K562 (cell line): ENCODE results near the gene SRSF11. TPM values are rescaled to one million over a fixed set of nuclear protein-coding genes. Genes with fewer than 3 reads are reported as not detected.

Experiments used
- CBX3 ChIP-seq, 2 experiments: IDR thresholded peaks; 1 replicate in 1 of 2; 2 replicates in 1 of 2; pipeline ENCODE4 v1.6.1; 2012; ENCODE audit warnings: inconsistent platforms in 2 of 2, low read length in 2 of 2, borderline replicate concordance in 1 of 2, control low read depth in 1 of 2
- CC2D1A ChIP-seq: fragments of 450-650 bp; IDR thresholded peaks from 2 replicates; pipeline ENCODE4 v1.6.1; 2017; ENCODE audit warnings: mild to moderate bottlenecking
- CCNT2 ChIP-seq: IDR thresholded peaks from 2 replicates; pipeline ENCODE4 v1.6.1; 2011; ENCODE audit warnings: borderline replicate concordance, low read depth, mild to moderate bottlenecking, moderate library complexity, mixed read lengths, low read length; ENCODE audit not compliant: insufficient read length; ENCODE audit errors: extremely low read depth
- CEBPZ ChIP-seq: fragments of 150-350 bp; IDR thresholded peaks from 2 replicates; pipeline ENCODE4 v1.6.1; 2014; ENCODE audit warnings: low read depth, mild to moderate bottlenecking, low read length, borderline replicate concordance
- DEAF1 ChIP-seq: fragments of 450-650 bp; formaldehyde crosslinking; IDR thresholded peaks from 2 replicates; pipeline ENCODE4 v1.4.0; 2020; ENCODE audit warnings: mild to moderate bottlenecking, moderate library complexity
- GABPB1 ChIP-seq: sonication (generic); formaldehyde crosslinking; IDR thresholded peaks from 2 replicates; pipeline ENCODE4 v1.8.0; 2022; ENCODE audit warnings: mild to moderate bottlenecking, missing genetic modification reagents
- JUN ChIP-seq, 2 experiments: sonication (generic) in 1 of 2; formaldehyde crosslinking in 1 of 2; IDR thresholded peaks; 2 replicates each; pipeline versions ENCODE4 v1.6.1 to v1.8.0; 2012 to 2022; ENCODE audit warnings: borderline replicate concordance in 2 of 2, mild to moderate bottlenecking in 2 of 2, improper control_type of control experiment in 1 of 2, low read depth in 1 of 2, low read length in 1 of 2, missing genetic modification reagents in 1 of 2
- NCOA1 ChIP-seq: fragments of 450-650 bp; IDR thresholded peaks from 2 replicates; pipeline ENCODE4 v1.6.1; 2016; ENCODE audit warnings: low read depth
- NEUROD1 ChIP-seq: fragments of 150-350 bp; IDR thresholded peaks from 2 replicates; pipeline ENCODE4 v1.6.1; 2014; ENCODE audit warnings: borderline replicate concordance, low read length, low read depth; ENCODE audit not compliant: partially characterized antibody
- NKRF ChIP-seq: fragments of 450-650 bp; IDR thresholded peaks from 2 replicates; pipeline ENCODE4 v1.6.1; 2016; ENCODE audit warnings: borderline replicate concordance
- PHF8 ChIP-seq: fragments of 200-600 bp; sonication (generic); IDR thresholded peaks from 2 replicates; pipeline ENCODE4 v1.6.1; 2012; ENCODE audit warnings: mixed run types, mild to moderate bottlenecking, inconsistent platforms, low read length, moderate library complexity, borderline replicate concordance
- SIX5 ChIP-seq, 2 experiments: IDR thresholded peaks; 2 replicates each; pipeline ENCODE4 v1.6.1; 2011; ENCODE audit warnings: low read length in 2 of 2, borderline replicate concordance in 1 of 2, low read depth in 1 of 2, mild to moderate bottlenecking in 1 of 2, moderate library complexity in 1 of 2; ENCODE audit not compliant: insufficient read depth in 1 of 2
- TBL1XR1 ChIP-seq, 2 experiments: IDR thresholded peaks; 2 replicates each; pipeline ENCODE4 v1.6.1; 2012; ENCODE audit warnings: improper control_type of control experiment in 2 of 2, low read length in 2 of 2, mild to moderate bottlenecking in 1 of 2
- ZHX1 ChIP-seq: fragments of 150-350 bp; conservative IDR thresholded peaks from 2 replicates; pipeline ENCODE4 v1.6.1; 2014; ENCODE audit warnings: low read length
- ZNF384 ChIP-seq: IDR thresholded peaks from 2 replicates; pipeline ENCODE4 v1.6.1; 2012; ENCODE audit warnings: low read depth, low read length, improper control_type of control experiment
- polyA plus RNA-seq, 8 experiments: library from polyadenylated mRNA; depleted of rRNA in 4 of 8; stranded (reverse) in 5 of 8; unstranded in 3 of 8; fragments of >200 nt; fragmentation: Nextera tagmentation in 2 of 8; fragmentation: Illumina TruSeq in 1 of 8; extraction: Ambion mirVana in 2 of 8; extraction: Trizol in 1 of 8; gene quantifications; 2 replicates each; pipeline versions ENCODE4 v1.2.1 to v1.2.3, GENCODE V29; 2011 to 2014; ENCODE audit warnings: inconsistent platforms in 1 of 8, missing spikeins in 1 of 8
- total RNA-seq, 7 experiments: library from RNA; depleted of rRNA in 6 of 7; stranded (reverse); fragments of >200 nt in 6 of 7; fragmentation: Illumina TruSeq in 2 of 7; extraction: Trizol in 2 of 7; gene quantifications; 2 replicates each; pipeline versions ENCODE4 v1.2.1 to v1.2.3, GENCODE V29; 2011 to 2021; ENCODE audit warnings: low replicate concordance in 1 of 7

The SRSF11 gene
- total and polyA plus RNA-seq, 9 of the 15 experiments (the other 6 are each of a cell fraction or from before 2014, with no cell fraction given) = 76.9 to 418 (median 190) TPM

- peak; percentile 69; the same call in 1 of the 2 replicates for TF ChIP-seq NKRF
- peak; percentile 69; the same call in 1 of the 2 replicates for TF ChIP-seq JUN (IDR thresholded peaks at IDR 0.05; ENCODE audit: borderline replicate concordance, low read depth, low read length)
- TF ChIP-seq JUN (CRISPR knock-in tag; IDR thresholded peaks at IDR 0.05; ENCODE audit: borderline replicate concordance) = peak; percentile 46; the same call in 1 of the 2 replicates
- TF ChIP-seq ZNF384 = peak; percentile 56; the same call in 1 of the 2 replicates
- peak in 1 of 2 experiments; percentile 56; a peak in 1 of 3 replicates for TF ChIP-seq CBX3 (IDR thresholded peaks at IDR 0.05; ENCODE audit: borderline replicate concordance in 1 of 2, low read length in 2 of 2)
- 0 out of 2 replicates have a peak, but pooled peaks have one; percentile 50 for TF ChIP-seq ZHX1
- peak; percentile 70 for TF ChIP-seq CCNT2
- TF ChIP-seq DEAF1 (CRISPR knock-in tag) = no peak
- TF ChIP-seq SIX5 (IDR thresholded peaks at IDR 0.05; ENCODE audit: borderline replicate concordance in 1 of 2, insufficient read depth in 1 of 2, low read depth in 1 of 2, low read length in 2 of 2) = peak; percentile 21 to 36; a peak in 3 of 4 replicates
- TF ChIP-seq NEUROD1 = peak; percentile 62
- TF ChIP-seq CC2D1A = 0 out of 2 replicates have a peak, but pooled peaks have one; percentile 60
- peak; percentile 81 for TF ChIP-seq GABPB1 (CRISPR knock-in tag)
- TF ChIP-seq PHF8 = peak; percentile 91
- TF ChIP-seq CEBPZ = 0 out of 2 replicates have a peak, but pooled peaks have one; percentile 16
- no peak for TF ChIP-seq NCOA1
- TF ChIP-seq TBL1XR1 (IDR thresholded peaks at IDR 0.05; ENCODE audit: low read length in 2 of 2) = peak in 1 of 2 experiments; percentile 87; a peak in 3 of 4 replicates
Measured at GRCh38 chr1:70205434-70206118, 15.6 kb upstream of the SRSF11 start, which contains the start of gene LRRC40 (continued).
